Measurements from ENCODE around the gene KHDC3L.

Gene KHDC3L, protein sequence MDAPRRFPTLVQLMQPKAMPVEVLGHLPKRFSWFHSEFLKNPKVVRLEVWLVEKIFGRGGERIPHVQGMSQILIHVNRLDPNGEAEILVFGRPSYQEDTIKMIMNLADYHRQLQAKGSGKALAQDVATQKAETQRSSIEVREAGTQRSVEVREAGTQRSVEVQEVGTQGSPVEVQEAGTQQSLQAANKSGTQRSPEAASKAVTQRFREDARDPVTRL

DNA sequence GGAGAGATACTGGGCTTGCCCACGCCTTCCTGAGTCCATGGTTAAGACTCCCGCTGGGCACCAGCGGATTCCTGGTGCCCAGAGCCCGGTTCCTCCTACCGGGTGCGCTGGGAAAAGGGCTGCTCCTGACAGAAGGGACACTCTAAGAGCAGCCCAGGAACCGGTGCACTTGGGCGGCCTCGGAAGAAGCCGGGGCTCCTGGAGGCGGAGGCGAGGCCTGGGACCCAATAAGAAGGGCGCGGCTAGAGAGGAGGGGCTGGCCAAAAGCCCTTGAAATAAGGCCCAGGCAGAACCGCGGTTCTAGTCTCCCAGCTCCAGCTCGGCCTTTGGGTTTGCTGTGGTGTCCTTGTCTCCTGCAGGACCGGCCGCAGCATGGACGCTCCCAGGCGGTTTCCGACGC, at the start of gene KHDC3L:
Gene KHDC3L (plus strand): TSS at position 301 of the 400 bp plus-strand sequence. CDS start 72 bp downstream, at position 373.
- no peak for DNase-seq (ENCODE audit: low read depth in 2 of 2)

DNA sequence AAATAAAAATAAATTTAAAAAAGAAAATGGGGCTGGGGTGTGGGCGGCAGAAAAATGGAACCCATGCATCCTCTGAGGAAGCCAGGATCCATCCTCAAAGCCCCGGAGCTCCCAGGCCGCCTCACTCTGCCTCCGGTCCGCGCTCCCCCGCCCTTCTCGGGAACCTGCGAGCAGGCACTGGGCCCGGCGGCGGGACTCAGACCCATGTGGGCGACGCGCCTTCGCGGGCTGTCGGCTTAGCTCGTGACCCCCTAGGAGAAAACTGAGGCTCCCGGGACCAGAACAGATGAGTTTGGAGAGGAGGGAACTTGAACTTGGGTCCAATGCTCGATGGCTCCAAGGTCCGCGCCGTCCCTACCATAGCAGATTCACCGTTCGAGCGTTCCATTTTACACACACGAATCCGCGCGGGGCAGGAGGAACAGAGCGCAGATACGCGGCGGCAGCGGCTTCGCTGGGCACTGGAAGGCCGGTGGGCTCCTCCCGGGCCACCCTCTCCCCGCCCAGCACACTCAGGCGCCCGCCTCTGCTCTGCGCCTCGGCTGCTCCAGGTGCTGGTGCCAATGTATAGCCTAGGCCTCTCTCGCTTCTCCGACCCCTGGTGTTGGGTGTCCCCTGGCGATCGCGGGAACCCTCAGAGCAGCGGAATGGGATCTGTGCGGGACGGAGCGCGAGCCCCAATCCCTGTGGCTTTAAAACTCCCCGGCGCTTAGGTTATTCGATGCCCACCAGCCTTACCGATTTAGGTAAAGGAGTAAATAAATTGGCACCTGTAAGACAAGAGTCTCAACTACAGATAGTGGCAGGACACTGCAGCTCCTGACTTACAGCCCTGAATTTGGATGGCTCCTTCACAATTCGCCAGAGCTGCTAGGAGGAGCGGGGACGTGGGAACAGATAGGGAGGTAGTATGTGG, 47.6 kb upstream of the KHDC3L start:
- DNase-seq (ENCODE audit: low read depth in 2 of 2), result no peak

DNA sequence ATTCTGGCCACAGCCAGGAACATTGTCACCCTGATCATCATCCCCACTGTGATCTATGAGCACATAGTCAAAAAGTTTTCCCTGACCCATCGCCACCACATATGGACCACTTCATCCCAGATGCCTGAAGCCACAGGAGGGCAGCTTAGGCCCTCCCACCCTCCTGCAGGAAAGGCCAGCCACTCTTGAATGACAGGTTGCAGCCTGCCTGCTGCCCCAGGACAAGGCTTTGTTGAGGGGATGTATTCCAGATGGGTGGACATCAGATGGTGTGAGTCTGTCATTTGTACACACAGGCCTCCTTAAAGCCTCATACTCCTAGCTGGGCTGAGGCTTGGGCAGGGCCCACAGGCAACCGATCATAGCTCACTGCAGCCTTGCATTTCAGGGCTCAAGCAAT, 39.1 kb upstream of the KHDC3L start:
- DNase-seq (ENCODE audit: low read depth in 2 of 2), result no peak

DNA sequence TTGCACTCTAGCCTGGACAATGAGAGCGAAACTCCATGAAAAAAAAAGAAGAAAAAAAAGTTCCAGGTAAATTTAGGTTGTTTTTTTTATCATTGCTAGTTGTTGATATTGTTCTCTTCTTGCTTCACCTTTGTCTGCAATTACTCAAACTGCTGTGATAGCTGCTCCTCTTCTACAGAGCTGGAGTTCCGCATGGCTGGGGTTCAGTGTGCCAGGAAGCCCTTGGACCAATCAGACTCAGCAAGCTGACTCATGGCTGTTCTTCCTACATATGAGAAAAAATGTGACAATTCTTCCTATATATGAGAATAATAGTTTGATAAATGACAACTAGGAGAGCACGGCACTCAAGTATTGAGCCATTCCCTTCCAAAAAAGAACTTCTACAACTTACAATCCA, 36.8 kb upstream of the KHDC3L start:
- no peak for DNase-seq (ENCODE audit: low read depth in 2 of 2)

DNA sequence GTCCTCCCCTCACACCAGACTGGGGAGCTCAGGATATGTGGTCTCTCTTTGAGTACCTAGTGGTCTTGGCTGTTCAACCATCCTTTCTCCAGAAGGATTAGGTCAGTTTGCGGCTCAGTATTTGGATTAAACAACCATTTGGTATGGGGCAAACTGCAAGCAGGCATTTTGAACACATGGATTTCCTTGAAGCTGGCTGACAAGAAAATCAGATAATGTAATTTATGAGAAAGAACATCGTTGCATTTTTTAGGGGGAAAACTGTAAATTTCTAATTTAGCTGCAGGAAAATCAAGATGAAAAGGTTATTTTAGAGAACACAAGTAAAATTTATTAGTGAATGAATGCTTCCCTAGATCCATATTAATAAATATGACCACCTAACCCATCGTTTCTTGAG, 33.7 kb upstream of the KHDC3L start:
- no peak for DNase-seq (ENCODE audit: low read depth in 2 of 2)

DNA sequence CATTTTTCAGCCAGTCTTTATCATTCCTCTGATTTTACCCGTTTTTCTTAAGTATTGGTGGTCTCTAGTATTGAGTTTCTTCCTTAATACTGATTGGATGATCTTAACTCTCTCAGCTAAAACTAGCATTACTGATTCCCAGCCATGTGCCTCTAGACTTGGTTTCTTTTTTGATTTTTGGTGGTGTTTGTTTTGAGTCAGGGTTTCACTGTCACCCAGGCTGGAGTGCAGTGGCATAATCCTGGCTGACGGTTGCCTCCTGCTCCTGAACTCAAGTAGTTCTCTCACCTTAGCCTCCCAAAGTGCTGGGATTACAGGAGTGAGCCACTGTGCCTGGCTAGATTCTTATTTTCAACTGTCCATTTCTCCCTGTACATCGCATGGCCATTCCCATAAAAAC, 33.3 kb upstream of the KHDC3L start:
- DNase-seq (ENCODE audit: low read depth in 2 of 2), result no peak

DNA sequence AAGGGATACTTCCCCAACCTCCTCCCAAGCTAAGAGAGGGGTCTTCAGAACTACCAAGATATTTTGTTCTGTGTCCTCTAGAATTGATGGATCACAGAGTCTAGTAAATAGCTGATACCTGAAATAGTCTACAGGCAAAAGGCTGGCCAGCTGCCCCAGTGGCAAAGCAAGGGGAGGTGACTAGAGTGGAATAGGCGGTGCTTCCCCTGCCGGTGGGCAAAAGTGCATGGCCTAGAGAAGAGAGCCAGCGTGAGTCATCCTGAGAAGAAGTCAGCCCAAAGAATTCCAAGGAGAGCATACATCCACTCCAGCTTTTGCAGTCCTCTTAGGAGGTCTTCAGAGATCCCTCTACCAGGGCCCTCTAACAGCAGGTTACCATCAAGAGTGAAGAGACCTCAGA, 23.1 kb upstream of the KHDC3L start:
- no peak for DNase-seq (ENCODE audit: low read depth in 2 of 2)

DNA sequence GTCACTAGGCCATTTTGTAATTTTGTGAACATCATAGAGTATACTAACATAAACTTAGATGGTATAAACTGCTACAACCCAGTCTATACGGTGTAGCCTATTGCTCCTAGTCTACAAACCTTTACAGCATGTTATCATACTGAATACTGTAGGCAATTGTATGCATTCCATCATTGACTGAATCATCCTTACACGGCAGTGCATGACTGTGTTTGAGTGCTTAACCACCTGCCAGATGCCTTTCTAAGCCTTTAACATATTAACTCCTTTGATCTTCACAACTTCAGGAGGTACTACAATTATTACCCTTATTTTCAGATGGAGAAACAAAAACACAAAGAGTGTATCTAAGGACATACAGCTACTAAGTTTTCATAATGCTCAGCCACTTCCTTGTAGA, 22.4 kb upstream of the KHDC3L start:
- no peak for DNase-seq (ENCODE audit: low read depth in 2 of 2)

DNA sequence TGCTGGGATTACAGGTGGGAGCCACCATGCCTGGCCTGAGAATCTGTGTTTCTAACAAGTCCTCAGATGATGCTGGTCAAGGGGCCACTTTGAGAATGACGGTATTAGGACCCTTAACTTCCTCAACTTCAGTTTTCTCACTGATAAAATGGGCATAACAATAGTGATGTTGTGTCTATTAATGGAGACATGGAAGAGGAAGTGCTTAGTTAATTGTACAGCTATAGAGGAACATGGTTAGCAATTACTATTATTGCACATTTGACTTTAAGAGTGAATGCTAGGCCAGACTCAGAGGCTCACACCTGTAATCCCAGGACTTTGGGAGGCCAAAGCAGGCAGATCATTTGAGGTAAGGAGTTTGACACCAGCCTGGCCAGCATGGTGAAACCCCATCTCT, 21.1 kb upstream of the KHDC3L start:
- no peak for DNase-seq (ENCODE audit: low read depth in 2 of 2)

DNA sequence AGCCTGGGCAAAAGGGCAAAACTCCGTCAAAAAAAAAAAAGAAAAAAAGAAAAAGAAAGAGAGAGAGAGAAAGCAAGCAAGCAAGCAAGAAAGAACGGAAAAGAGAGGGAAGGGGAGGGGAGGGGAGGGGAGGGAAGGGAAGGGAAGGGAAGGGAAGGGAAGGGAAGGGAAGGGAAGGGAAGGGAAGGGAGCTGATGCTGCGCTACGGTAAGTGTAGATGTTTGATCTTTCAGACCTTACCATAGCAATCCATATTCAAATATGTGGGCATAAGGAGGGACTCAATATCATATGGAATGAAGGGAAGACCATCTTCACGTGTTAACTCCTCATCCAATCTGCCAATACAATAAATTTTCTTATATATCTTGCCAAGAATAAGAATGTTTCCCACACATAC, 20.3 kb upstream of the KHDC3L start:
- DNase-seq (ENCODE audit: low read depth in 2 of 2), result no peak

DNA sequence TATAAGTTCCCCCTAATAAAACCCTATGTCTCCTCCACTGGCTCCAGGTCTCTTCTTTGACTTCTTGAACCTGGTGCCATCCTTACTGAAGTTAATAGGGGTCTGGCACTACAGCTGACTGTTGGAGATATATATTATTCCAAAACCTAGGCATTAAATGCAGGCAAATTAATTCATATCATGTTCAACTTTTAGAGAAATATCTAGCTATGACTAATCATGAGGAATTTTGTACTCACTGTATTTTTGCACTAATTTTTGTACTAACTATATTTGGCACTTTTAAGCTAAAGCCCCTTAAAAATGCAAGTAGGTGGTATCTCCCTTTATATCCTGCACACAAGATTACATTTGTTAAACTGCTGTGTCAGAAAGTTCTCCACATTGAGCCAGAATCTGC, 19.3 kb upstream of the KHDC3L start:
- no peak for DNase-seq (ENCODE audit: low read depth in 2 of 2)

DNA sequence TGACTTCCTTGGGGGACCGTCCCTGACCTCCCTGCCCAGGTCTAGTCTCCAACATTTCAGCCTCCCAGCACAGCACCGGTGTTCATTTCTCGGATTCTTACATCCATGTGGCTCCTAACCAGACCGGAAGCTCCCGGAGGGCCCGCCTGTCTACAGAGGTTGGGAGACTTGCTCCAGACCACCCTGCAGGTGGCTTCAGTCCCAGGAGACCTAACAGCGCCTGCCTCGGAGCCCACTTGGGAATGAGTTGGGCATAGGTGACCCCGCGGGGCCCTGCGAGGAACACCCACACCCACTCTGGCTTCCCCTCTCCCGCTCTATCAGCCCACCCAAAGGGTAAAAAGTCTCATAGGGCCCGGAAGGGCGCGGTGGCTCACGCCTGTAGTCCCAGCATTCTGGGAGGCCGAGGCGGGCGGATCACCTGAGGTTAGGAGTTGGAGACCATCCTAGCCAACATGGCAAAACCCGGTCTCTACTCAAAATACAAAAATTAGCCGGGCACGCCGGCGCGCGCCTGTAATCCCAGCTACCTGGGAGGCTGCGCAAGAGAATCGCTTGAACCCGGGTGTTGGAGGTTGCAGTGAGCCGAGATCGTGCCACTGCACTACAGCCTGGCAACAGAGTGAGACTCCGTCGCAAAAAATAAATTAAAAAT, 13.8 kb upstream of the KHDC3L start:
- DNase-seq (ENCODE audit: low read depth in 2 of 2), result no peak

DNA sequence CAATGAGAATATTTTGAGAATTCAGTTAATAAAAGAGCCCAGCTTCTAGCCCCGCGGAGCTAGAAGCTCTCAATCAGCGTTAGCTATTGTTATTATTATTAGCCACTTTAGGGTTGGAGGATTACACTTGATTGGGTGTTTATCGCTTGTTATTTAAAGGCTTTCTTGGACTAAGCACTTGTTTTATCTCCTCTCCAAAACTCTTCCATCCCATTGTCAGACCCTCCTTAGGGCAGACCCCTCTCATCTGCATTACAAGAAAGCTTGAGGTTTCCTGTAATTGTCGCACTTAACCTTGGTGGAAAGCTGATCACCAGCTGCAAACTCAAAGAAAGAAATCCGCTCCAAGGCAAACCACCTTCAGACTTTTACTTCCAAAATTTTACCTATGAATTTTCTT, 13.1 kb upstream of the KHDC3L start:
- no peak for DNase-seq (ENCODE audit: low read depth in 2 of 2)

DNA sequence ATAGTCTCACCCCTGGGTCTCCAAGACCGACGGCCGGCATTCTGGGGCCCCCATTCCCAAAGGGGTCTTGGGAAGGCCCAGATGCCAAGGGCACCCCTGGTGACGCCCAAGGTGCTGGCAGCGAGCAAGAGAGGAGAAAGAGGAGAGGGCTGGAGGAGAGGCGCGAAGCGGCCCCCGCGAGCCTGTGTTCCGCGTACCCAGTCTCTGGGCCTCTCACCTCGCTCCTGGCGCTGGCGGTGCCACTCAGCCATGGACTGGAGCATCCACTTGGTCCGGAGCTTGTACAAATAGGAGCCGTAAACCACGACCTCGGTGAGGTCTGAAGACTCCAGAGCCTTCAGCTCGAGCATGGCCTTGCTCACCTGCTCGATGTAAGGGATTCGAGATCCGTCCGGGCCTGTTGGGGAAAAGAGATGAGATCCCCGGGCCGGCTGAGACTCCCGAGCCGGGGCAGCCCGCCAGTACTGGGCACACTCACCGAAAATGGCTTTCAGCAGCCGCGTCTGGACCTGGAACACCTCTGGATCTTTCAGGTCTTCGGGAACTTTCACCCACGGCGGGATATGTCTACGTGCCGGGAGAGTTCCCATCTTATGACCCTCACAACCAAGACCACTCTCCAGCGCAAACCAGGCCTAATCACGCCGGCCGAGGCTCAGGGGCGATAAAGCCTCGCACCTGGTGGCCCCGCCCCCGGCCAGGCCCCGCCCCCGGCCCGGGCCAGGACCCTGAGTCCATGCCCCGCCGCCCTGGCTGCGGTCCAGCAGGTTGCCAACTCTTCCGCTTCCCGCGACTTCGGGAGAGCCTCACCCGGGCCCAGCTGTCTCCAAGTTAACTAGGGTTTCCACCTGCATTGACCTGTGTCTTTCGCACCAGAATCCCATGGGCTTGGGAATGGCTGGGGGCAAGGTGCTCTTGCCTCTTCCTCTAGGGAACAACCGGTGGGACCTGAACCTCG, 8.5 kb upstream of the KHDC3L start, which contains the start of gene DPPA5:
Gene DPPA5 (minus strand): TSS at position 641 of the 958 bp plus-strand sequence. CDS start 51 bp downstream, at position 590.
- no peak for DNase-seq (ENCODE audit: low read depth in 2 of 2)

DNA sequence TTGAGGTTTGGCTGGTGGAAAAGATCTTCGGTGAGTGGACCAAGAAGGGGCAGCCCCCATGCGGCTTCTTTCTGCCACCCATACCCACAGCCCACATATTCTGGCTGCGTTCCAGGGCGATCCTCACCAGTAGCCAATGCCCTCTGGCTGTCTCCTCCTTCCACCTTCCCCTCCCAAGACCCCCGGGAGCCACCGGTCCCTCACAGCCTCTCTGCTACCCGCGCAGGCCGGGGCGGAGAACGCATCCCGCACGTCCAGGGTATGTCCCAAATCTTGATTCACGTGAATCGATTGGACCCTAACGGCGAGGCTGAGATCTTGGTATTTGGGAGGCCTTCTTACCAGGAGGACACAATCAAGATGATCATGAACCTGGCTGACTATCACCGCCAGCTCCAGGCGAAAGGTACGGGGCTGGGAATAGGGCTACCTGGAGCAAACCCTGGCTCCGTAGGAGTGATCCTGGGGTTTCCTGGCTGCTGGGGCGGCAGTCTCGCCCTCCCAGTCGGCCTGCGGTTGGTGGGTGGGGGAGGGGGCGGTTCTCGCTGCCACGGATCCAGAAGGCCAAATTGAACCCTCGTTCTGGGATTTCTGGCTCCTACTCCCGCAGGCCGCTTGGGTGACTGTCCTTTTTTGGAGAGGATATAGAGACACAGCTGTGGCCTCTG, 545 bp downstream of the KHDC3L start:
- no peak for DNase-seq (ENCODE audit: low read depth in 2 of 2)

DNA sequence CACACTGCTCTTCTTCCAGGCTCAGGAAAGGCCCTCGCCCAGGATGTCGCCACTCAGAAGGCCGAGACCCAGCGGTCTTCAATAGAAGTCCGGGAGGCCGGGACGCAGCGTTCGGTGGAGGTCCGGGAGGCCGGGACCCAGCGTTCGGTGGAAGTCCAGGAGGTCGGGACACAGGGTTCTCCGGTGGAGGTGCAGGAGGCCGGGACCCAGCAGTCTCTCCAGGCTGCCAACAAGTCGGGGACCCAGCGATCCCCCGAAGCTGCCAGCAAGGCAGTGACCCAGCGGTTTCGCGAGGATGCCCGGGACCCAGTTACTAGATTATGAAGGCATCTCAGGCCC, 1.0 kb downstream of the KHDC3L start:
- no peak for DNase-seq (ENCODE audit: low read depth in 2 of 2)

DNA sequence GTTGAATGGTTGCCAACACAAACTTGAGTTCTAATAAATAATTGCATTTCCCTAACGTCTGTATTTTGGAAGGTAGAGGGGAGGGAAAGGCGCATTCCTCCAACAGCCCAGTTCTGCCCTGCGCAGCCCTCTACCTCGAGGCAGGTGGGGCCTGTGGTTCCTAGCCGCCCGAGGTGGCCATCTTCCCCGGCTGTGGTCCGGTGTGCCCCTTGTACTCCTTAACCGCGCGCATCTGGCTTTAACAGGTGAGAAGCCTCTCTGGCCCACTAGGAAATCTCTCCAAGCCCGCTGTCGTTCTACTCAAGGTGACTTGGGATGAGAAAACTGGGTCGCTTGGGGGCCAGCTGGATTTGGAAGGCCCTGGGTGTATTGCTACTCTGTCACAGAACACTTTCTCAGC, 1.7 kb downstream of the KHDC3L start:
- DNase-seq (ENCODE audit: low read depth in 2 of 2), result no peak

DNA sequence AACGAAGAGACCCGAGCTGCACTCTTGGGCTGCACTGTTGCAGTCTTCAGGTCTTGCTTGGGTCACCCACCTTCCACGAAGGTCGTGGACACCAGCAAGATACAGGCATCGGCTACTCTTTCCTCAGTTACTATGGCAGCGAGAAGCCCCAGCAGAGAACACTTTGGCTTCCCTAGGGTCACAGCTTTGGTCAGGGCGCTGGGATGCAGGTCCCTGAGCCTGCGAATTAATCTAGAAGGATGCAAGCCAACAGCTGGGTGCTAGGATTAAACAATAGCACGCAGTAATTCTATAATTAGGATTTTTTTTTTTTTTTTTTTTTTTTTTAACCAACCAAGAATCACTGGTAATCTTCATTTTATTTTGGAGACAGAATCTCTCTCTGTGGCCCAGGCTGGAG, 2.1 kb downstream of the KHDC3L start:
- no peak for DNase-seq (ENCODE audit: low read depth in 2 of 2)

DNA sequence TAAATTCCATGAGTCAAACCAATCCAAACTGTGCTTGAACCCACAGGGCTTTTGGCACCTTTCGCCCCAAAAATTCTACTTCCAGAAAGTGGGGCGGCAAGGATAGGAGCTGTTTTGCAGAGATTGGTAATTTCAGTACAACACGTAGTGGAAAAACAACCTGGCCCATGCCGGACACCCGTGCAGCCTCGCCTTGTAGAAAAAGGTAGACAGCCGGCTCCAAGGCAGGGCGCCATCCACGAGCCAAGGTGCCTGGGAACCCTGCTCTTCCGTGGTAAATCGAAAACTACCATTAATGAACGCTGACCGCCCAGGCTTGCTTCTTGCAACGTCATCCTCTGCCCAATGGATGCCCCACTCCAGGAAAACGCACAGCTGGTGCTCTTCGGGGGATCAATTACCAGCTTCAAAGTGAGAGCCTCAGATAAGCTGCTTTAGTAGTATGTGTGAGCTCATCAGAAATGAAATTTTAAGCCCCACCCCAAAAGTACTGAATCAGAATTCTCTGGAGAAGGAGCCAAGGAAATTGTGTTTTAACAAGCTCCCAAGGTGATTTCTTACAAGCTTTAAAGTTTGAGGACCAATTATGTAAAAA, 5.4 kb downstream of the KHDC3L start:
- DNase-seq (ENCODE audit: low read depth in 2 of 2), result no peak

DNA sequence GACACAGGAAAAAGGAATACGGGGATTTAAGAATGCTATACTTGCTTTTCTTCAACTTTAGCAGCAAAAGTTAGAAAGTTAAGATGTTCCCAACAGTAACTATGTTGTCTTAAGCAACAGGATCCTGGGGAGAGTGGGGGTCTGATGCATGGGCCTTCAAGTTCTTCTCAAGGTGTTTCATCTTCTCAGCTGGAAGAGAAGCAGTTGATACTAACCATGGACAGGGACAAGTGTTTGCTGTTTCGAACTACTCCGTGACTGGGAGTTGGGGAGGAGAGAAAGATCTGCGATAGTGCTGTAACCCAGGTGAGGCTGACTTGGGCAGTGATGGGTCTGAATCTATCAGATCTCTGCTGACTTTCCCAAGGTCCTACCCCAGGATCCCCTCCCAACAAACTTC, 6.2 kb downstream of the KHDC3L start:
- no peak for DNase-seq (ENCODE audit: low read depth in 2 of 2)

DNA sequence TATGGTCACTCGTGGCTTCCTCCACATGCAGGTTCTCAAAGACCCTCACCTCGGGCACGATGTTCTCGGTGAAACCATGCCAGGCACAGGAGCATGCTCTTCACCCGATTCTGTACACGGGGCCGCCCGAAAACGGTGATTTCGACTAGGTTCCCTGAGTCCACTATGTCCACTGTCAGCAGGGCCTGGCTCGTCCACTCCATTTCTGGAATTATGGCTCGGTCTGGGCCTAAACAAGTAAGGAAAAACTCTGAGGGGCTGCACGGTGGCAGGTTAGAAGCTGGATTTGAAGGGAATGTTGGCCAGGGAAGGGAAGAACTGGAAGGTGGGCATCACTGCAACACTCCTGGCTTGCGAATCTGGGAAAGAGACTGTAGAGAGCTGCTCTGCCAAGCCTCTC, 6.7 kb downstream of the KHDC3L start:
- no peak for DNase-seq (ENCODE audit: low read depth in 2 of 2)
